GM12878 (cell line): Measurements from ENCODE around the gene STX1B. TPM values are rescaled to one million over a fixed set of nuclear protein-coding genes. Genes with fewer than 3 reads are reported as not detected.

ENCODE experiments used
- ATAC-seq: fragments of 200-7000 bp; cut with Tn5 transposase; 3 replicates; pipeline ENCODE4 v1.9.1; 2020; ENCODE audit warnings: mild to moderate bottlenecking, moderate library complexity
- BruUV-seq: library from RNA; stranded (reverse); fragments of 400-500 nt; replicated peaks from 2 replicates; lab custom pipeline; 2021; lab: Mats Ljungman, UMichigan
- CTCF ChIA-PET: fragments of 300-600 bp; sonication (Branson Sonifier 250); formaldehyde crosslinking; extraction: SDS; loops from one replicate; lab custom pipeline; 2021; ENCODE audit warnings: inconsistent platforms; lab: Yijun Ruan, JAX
- POLR2A ChIA-PET: fragments of 350-600 bp; formaldehyde crosslinking; extraction: SDS; loops from one replicate; lab custom pipeline; 2021; ENCODE audit warnings: inconsistent platforms; lab: Charles Lee
- RAD21 ChIA-PET: fragments of 300-600 bp; sonication (Branson Sonifier 250); formaldehyde crosslinking; loops from one replicate; lab custom pipeline; 2023; ENCODE audit warnings: antibody characterized with exemption; ENCODE audit not compliant: unreplicated experiment; lab: Charles Lee
- SMC1A ChIA-PET: fragments of 300-600 bp; sonication (Branson Sonifier 250); formaldehyde crosslinking; loops from one replicate; lab custom pipeline; 2023; ENCODE audit not compliant: unreplicated experiment, uncharacterized antibody; lab: Charles Lee
- DNase-seq: peaks from one replicate; pipeline ENCODE4 v3.0.0-alpha.2; 2011; ENCODE audit warnings: low read depth, low spot score
- FAIRE-seq: peaks from 3 replicates; lab custom pipeline; 2011; peaks lifted over from hg19 to GRCh38; lab: Jason Lieb, UNC
- H2AFZ ChIP-seq: 2 replicates; pipeline ENCODE4 v1.6.0; 2011; ENCODE audit warnings: low read depth, low read length, control low read depth; ENCODE audit not compliant: control insufficient read depth
- H3K27ac ChIP-seq: 2 replicates; pipeline ENCODE4 v1.5.1; 2011; ENCODE audit warnings: control low read depth; ENCODE audit not compliant: control insufficient read depth, insufficient read depth
- H3K27me3 ChIP-seq, 2 experiments: replicated peaks in 1 of 2; 2 replicates each; pipeline versions ENCODE4 v1.6.0 to v1.6.1; 2011; ENCODE audit warnings: low read length in 1 of 2; ENCODE audit not compliant: control insufficient read depth in 2 of 2, insufficient read depth in 2 of 2
- H3K36me3 ChIP-seq, 2 experiments: 2 replicates each; pipeline ENCODE4 v1.5.1; 2011; ENCODE audit warnings: low read length in 1 of 2; ENCODE audit not compliant: control insufficient read depth in 2 of 2, insufficient read depth in 2 of 2
- H3K4me1 ChIP-seq: 2 replicates; pipeline ENCODE4 v1.6.1; 2011; ENCODE audit warnings: mild to moderate bottlenecking, low read length, moderate library complexity, mixed read lengths; ENCODE audit not compliant: control insufficient read depth, insufficient read depth
- H3K4me2 ChIP-seq: 2 replicates; pipeline ENCODE4 v1.6.0; 2011; ENCODE audit warnings: control low read depth; ENCODE audit not compliant: control insufficient read depth, insufficient read depth
- H3K4me3 ChIP-seq: fragments of 200-600 bp; sonication (generic); 2 replicates; pipeline ENCODE4 v1.5.1; 2016
- H3K79me2 ChIP-seq: 2 replicates; pipeline ENCODE4 v1.6.0; 2011; ENCODE audit warnings: low read length; ENCODE audit not compliant: control insufficient read depth, insufficient read depth
- H3K9ac ChIP-seq: 2 replicates; pipeline ENCODE4 v1.8.0; 2011; ENCODE audit warnings: low read length, control low read depth, mixed read lengths; ENCODE audit not compliant: control insufficient read depth, insufficient read depth
- H3K9me3 ChIP-seq: replicated peaks from 3 replicates; pipeline ENCODE4 v1.5.1; 2011; ENCODE audit warnings: mild to moderate bottlenecking, low read length; ENCODE audit not compliant: control insufficient read depth, insufficient read depth
- H4K20me1 ChIP-seq: 2 replicates; pipeline ENCODE4 v1.6.0; 2011; ENCODE audit not compliant: control insufficient read depth, insufficient read depth
- ZSCAN29 ChIP-seq: fragments of 450-650 bp; IDR thresholded peaks from 2 replicates; pipeline ENCODE4 v1.6.1; 2017; ENCODE audit warnings: mild to moderate bottlenecking, moderate library complexity
- WGBS: methylation state at CpG from one replicate; pipeline ENCODE4 v1.1.6; 2016; ENCODE audit warnings: low lambda C conversion rate; ENCODE audit not compliant: insufficient replicate concordance, insufficient coverage; ENCODE audit errors: missing lambda C conversion rate; 5-methylcytosine and 5-hydroxymethylcytosine counted together
- in situ Hi-C: fragments of 300-500 bp; cut with MboI; formaldehyde crosslinking; loops from 9 replicates; pipeline ENCODE4 v1.14.3; 2018; ENCODE audit warnings: mixed read lengths
- intact Hi-C: fragments of 100-400 bp; cut with micrococcal nuclease; formaldehyde crosslinking; loops from one replicate; pipeline ENCODE4 v1.14.2; 2022; ENCODE audit not compliant: unreplicated experiment
- polyA plus RNA-seq, 11 experiments: library from polyadenylated mRNA; depleted of rRNA in 4 of 11; unstranded in 6 of 11; stranded (reverse) in 5 of 11; fragments of >200 nt; fragmentation: Nextera tagmentation in 4 of 11; fragmentation: Illumina TruSeq in 1 of 11; extraction: Ambion mirVana in 4 of 11; extraction: Trizol in 1 of 11; gene quantifications; 1 replicate in 1 of 11; 2 replicates in 10 of 11; pipeline versions ENCODE4 v1.2.1 to v1.2.3, GENCODE V29; 2011 to 2016; ENCODE audit warnings: inconsistent platforms in 2 of 11, missing spikeins in 2 of 11, low read depth in 1 of 11
- total RNA-seq, 4 experiments: library from RNA; depleted of rRNA in 3 of 4; stranded (reverse); fragments of >200 nt in 3 of 4; fragmentation: Illumina TruSeq in 1 of 4; extraction: Trizol in 1 of 4; gene quantifications; 2 replicates each; pipeline versions ENCODE4 v1.2.1 to v1.2.3, GENCODE V29; 2013 to 2021
- TF ChIP-seq, protein P1 (sequence below): fragments of 450-650 bp; conservative IDR thresholded peaks from 2 replicates; pipeline ENCODE4 v1.6.1; 2017; ENCODE audit warnings: mild to moderate bottlenecking, moderate library complexity

STX1B gene
- total and polyA plus RNA-seq, 10 of the 15 experiments (the other 5 are each of a cell fraction or from before 2014, with no cell fraction given): 0.22 to 2.5 (median 1.1) TPM

DNA sequence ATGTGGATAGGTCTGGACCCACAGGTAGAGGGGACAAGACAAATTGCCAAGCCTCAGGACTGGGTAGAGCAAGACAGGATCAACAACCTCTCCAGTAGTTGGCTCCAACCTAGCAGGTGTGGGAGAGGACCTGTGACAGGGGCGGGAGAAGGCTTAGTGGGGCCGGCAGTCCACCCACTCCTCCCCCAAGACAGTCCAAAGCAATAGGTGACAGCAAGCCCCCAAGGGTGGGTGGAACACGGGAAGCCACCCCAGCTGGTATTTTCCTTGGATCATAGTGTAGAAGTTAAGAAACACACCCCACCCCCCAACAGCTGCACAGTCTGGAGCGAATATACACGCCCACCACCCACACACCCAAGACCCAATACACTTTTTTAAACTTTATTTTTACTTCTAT is 18.8 kb upstream of the STX1B start:
- no peak overlapping the region for H3K4me3 ChIP-seq
- intact Hi-C loops: no loop called here
- TF ChIP-seq, protein P1, sequence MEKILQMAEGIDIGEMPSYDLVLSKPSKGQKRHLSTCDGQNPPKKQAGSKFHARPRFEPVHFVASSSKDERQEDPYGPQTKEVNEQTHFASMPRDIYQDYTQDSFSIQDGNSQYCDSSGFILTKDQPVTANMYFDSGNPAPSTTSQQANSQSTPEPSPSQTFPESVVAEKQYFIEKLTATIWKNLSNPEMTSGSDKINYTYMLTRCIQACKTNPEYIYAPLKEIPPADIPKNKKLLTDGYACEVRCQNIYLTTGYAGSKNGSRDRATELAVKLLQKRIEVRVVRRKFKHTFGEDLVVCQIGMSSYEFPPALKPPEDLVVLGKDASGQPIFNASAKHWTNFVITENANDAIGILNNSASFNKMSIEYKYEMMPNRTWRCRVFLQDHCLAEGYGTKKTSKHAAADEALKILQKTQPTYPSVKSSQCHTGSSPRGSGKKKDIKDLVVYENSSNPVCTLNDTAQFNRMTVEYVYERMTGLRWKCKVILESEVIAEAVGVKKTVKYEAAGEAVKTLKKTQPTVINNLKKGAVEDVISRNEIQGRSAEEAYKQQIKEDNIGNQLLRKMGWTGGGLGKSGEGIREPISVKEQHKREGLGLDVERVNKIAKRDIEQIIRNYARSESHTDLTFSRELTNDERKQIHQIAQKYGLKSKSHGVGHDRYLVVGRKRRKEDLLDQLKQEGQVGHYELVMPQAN: no peak
- no peak for DNase-seq
- H3K9ac ChIP-seq: no peak overlapping the region
- peaks cover 4% of the 10 kb centered on the region for H3K79me2 ChIP-seq
- H2AFZ ChIP-seq: no peak overlapping the region
- H3K27ac ChIP-seq: no peak overlapping the region
- no peak overlapping the region for H3K4me2 ChIP-seq
- CTCF ChIA-PET: interaction anchor here (1.1 kb wide), 1 partner anchor 44 kb away, joined by 3 read pairs; the partner anchor contains the start of genes ZNF646 and ZNF668
- FAIRE-seq: no peak
- SMC1A ChIA-PET: no interaction called here
- no peaks in the 10 kb centered on the region for H4K20me1 ChIP-seq
- no peaks in the 10 kb centered on the region for H3K9me3 ChIP-seq
- no peaks in the 10 kb centered on the region for H3K36me3 ChIP-seq
- H3K4me1 ChIP-seq: no peaks in the 10 kb centered on the region; the same call in 1 of the 2 replicates
- no TSS peak for BruUV-seq
- POLR2A ChIA-PET: interaction anchor here (0.5 kb wide), 1 partner anchor 381 kb away, joined by 3 read pairs; no protein-coding TSS in a partner anchor
- in situ Hi-C loops: no loop called here
- RAD21 ChIA-PET: no interaction called here
- 37% methylated on average over 5 of the region's 5 CpGs for WGBS
- ATAC-seq: no peak
- no peaks in the 10 kb centered on the region for H3K27me3 ChIP-seq

DNA sequence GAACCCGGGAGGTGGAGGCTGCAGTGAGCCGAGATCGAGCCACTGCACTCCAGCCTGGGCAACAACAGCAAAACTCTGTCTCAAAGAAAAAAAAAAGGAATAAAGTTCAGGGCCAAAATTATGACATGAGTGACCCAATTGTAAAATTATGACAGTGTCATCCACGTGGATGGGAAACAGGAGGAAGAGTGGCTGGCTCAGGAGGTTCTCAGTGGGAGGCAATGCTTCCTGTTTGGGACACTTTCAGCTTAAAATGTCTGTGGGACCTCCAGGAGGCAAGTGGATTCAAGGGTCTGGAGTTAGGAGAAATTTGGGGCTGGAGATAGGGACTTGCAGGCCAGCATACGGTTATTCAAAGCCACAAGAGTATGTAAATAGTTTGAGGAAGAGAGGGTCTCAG is 14.9 kb upstream of the STX1B start:
- Histone ChIP-seq H3K79me2 (no peaks in the 10 kb centered on the region), H3K4me3 (no peak overlapping the region), H3K27me3 (no peaks in the 10 kb centered on the region), H3K9me3 (no peaks in the 10 kb centered on the region), H3K27ac (no peak overlapping the region), H3K36me3 (no peaks in the 10 kb centered on the region), H2AFZ (no peak overlapping the region), H3K4me1 (no peaks in the 10 kb centered on the region), H4K20me1 (no peaks in the 10 kb centered on the region), H3K9ac (no peak overlapping the region), H3K4me2 (no peak overlapping the region)
- no peak for ATAC-seq
- CTCF ChIA-PET: no interaction called here
- POLR2A ChIA-PET: no interaction called here
- intact Hi-C loops: no loop called here
- 42% methylated on average over 5 of the region's 5 CpGs for WGBS
- no peak for TF ChIP-seq ZSCAN29
- FAIRE-seq: no peak
- RAD21 ChIA-PET: interaction anchor here (0.7 kb wide), 1 partner anchor 13 kb away, joined by 3 read pairs; no protein-coding TSS in a partner anchor
- in situ Hi-C loops: no loop called here
- no peak for DNase-seq
- SMC1A ChIA-PET: interaction anchor here (0.6 kb wide), 1 partner anchor 25 kb away, joined by 3 read pairs; no protein-coding TSS in a partner anchor
- BruUV-seq: no TSS peak
